Adrenal gland (tissue), 5 donors: Measurements from ENCODE around the gene NPAS3.

Experiments
- CTCF ChIP-seq, 6 experiments: fragments of 450-650 bp in 4 of 6; fragments of 200-600 bp in 2 of 6; sonication (generic) in 1 of 6; IDR thresholded peaks; 1 replicate in 5 of 6; 2 replicates in 1 of 6; pipeline versions ENCODE4 v1.5.1 to v1.8.0; 2016 to 2021; ENCODE audit warnings: antibody characterized with exemption in 6 of 6, mild to moderate bottlenecking in 2 of 6, moderate library complexity in 1 of 6
- POLR2A ChIP-seq, 2 donors: fragments of 450-650 bp; IDR thresholded peaks; one replicate each; pipeline ENCODE4 v1.6.1; 2017; ENCODE audit warnings: antibody characterized with exemption in 2 of 2, mild to moderate bottlenecking in 2 of 2, moderate library complexity in 1 of 2
- donor health status: DM: no; HTN: no; CAD: no.

GRCh38 chr14:33704481-33704880 is 765.8 kb downstream of the NPAS3 start:
- TF ChIP-seq CTCF (IDR thresholded peaks at IDR 0.05) = no peak
- TF ChIP-seq POLR2A (IDR thresholded peaks at IDR 0.05) = no peak
